ENCODE results near the gene GRM4.

Gene GRM4

GRCh38 chr6:34161857-34162515, 16.1 kb upstream of the GRM4 start:
- no peak for TF ChIP-seq CTCF (IDR thresholded peaks at IDR 0.05)
- Histone ChIP-seq H3K27ac (no peak overlapping the region), H3K9me3 (no peaks in the 10 kb centered on the region), H3K4me3 (ENCODE audit: low read depth in 1 of 2, low read length in 1 of 2) (no peak overlapping the region), H3K36me3 (no peaks in the 10 kb centered on the region), H3K27me3 (peaks cover 32% of the 10 kb centered on the region), H3K4me1 (ENCODE audit: control insufficient read depth in 1 of 2, insufficient read depth in 1 of 2, low read depth in 1 of 2, low read length in 1 of 2) (no peaks in the 10 kb centered on the region)

GRCh38 chr6:34159844-34160243, 14.0 kb upstream of the GRM4 start:
- no peak overlapping the region for H3K27ac ChIP-seq
- H3K4me3 ChIP-seq (ENCODE audit: low read depth in 1 of 2, low read length in 1 of 2), result no peak overlapping the region
- H3K4me1 ChIP-seq (ENCODE audit: control insufficient read depth in 1 of 2, insufficient read depth in 1 of 2, low read depth in 1 of 2, low read length in 1 of 2), result no peaks in the 10 kb centered on the region
- no peaks in the 10 kb centered on the region for H3K36me3 ChIP-seq
- peaks cover 50% of the 10 kb centered on the region for H3K27me3 ChIP-seq
- no peak for TF ChIP-seq CTCF (IDR thresholded peaks at IDR 0.05)
- no peaks in the 10 kb centered on the region for H3K9me3 ChIP-seq

GRCh38 chr6:34158876-34159275, 13.0 kb upstream of the GRM4 start:
- TF ChIP-seq CTCF (IDR thresholded peaks at IDR 0.05), result no peak

GRCh38 chr6:34157851-34158250, 12.0 kb upstream of the GRM4 start:
- TF ChIP-seq CTCF (IDR thresholded peaks at IDR 0.05), result no peak
- Histone ChIP-seq H3K4me3 (ENCODE audit: low read depth in 1 of 2, low read length in 1 of 2) (no peak overlapping the region), H3K4me1 (ENCODE audit: control insufficient read depth in 1 of 2, insufficient read depth in 1 of 2, low read depth in 1 of 2, low read length in 1 of 2) (peaks cover 0 to 3% of the 10 kb centered on the region in 2 experiments), H3K27me3 (peaks cover 70% of the 10 kb centered on the region), H3K27ac (no peak overlapping the region), H3K36me3 (no peaks in the 10 kb centered on the region), H3K9me3 (no peaks in the 10 kb centered on the region)

More at GRCh38 chr6:34158876-34159275, 13.0 kb upstream of the GRM4 start:
- no peaks in the 10 kb centered on the region for H3K36me3 ChIP-seq
- H3K9me3 ChIP-seq, result no peaks in the 10 kb centered on the region
- no peak overlapping the region for H3K27ac ChIP-seq
- peaks cover 0 to 3% of the 10 kb centered on the region in 2 experiments for H3K4me1 ChIP-seq (ENCODE audit: control insufficient read depth in 1 of 2, insufficient read depth in 1 of 2, low read depth in 1 of 2, low read length in 1 of 2)
- H3K27me3 ChIP-seq, result peaks cover 59% of the 10 kb centered on the region
- no peak overlapping the region for H3K4me3 ChIP-seq (ENCODE audit: low read depth in 1 of 2, low read length in 1 of 2)

- H3K9me3 ChIP-seq, result no peaks in the 10 kb centered on the region
- no peak for TF ChIP-seq CTCF (IDR thresholded peaks at IDR 0.05)
- no peak overlapping the region for H3K4me3 ChIP-seq (ENCODE audit: low read depth in 1 of 2, low read length in 1 of 2)
- peaks cover 75% of the 10 kb centered on the region for H3K27me3 ChIP-seq
- no peak overlapping the region for H3K27ac ChIP-seq
- H3K36me3 ChIP-seq, result no peaks in the 10 kb centered on the region
- peaks cover 0 to 3% of the 10 kb centered on the region in 2 experiments for H3K4me1 ChIP-seq (ENCODE audit: control insufficient read depth in 1 of 2, insufficient read depth in 1 of 2, low read depth in 1 of 2, low read length in 1 of 2)
Measured at GRCh38 chr6:34157236-34157830, 11.4 kb upstream of the GRM4 start.

Data from neutrophil (primary cell).